ENCODE results near the gene TBCCD1. TPM values are rescaled to one million over a fixed set of nuclear protein-coding genes. Genes with fewer than 3 reads are reported as not detected.

The TBCCD1 gene
- total and polyA plus RNA-seq, 2 experiments from 2014 or later = 5.8 to 16.7 TPM

DNA sequence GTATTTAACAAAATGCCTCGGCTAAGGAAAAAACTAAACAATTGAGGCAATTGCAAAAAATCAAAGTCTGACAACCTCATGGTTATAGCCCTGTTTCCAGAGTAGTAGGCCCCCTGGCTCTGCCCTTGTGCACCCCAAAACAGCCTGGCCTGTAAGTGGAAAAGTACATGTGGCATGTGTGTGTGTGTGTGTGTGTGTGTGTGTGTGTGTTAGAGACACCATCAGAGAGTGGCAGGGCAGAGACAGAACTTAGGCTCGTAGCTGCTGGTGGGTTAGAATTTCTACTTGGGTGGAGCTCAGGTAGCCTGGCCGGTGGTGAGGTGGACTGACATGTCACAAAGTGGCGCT is 31.6 kb upstream of the TBCCD1 start:
- no peak overlapping the region for H3K4me2 ChIP-seq
- Mint-ChIP-seq H3K27ac (no peak overlapping the region), H3K4me1 (peaks cover 9% of the 10 kb centered on the region), H3K27me3 (ENCODE audit: insufficient read depth, low read depth, poor library complexity) (peaks cover 3% of the 10 kb centered on the region), H3K36me3 (ENCODE audit: low read depth) (no peaks in the 10 kb centered on the region), H3K4me3 (no peak overlapping the region), H3K9me3 (no peaks in the 10 kb centered on the region; the same call in 2 of the 3 replicates)
- no peak for DNase-seq (ENCODE audit: low spot score)
- no peak for TF ChIP-seq ETS1 (IDR thresholded peaks at IDR 0.05)
- TF ChIP-seq, protein P1, sequence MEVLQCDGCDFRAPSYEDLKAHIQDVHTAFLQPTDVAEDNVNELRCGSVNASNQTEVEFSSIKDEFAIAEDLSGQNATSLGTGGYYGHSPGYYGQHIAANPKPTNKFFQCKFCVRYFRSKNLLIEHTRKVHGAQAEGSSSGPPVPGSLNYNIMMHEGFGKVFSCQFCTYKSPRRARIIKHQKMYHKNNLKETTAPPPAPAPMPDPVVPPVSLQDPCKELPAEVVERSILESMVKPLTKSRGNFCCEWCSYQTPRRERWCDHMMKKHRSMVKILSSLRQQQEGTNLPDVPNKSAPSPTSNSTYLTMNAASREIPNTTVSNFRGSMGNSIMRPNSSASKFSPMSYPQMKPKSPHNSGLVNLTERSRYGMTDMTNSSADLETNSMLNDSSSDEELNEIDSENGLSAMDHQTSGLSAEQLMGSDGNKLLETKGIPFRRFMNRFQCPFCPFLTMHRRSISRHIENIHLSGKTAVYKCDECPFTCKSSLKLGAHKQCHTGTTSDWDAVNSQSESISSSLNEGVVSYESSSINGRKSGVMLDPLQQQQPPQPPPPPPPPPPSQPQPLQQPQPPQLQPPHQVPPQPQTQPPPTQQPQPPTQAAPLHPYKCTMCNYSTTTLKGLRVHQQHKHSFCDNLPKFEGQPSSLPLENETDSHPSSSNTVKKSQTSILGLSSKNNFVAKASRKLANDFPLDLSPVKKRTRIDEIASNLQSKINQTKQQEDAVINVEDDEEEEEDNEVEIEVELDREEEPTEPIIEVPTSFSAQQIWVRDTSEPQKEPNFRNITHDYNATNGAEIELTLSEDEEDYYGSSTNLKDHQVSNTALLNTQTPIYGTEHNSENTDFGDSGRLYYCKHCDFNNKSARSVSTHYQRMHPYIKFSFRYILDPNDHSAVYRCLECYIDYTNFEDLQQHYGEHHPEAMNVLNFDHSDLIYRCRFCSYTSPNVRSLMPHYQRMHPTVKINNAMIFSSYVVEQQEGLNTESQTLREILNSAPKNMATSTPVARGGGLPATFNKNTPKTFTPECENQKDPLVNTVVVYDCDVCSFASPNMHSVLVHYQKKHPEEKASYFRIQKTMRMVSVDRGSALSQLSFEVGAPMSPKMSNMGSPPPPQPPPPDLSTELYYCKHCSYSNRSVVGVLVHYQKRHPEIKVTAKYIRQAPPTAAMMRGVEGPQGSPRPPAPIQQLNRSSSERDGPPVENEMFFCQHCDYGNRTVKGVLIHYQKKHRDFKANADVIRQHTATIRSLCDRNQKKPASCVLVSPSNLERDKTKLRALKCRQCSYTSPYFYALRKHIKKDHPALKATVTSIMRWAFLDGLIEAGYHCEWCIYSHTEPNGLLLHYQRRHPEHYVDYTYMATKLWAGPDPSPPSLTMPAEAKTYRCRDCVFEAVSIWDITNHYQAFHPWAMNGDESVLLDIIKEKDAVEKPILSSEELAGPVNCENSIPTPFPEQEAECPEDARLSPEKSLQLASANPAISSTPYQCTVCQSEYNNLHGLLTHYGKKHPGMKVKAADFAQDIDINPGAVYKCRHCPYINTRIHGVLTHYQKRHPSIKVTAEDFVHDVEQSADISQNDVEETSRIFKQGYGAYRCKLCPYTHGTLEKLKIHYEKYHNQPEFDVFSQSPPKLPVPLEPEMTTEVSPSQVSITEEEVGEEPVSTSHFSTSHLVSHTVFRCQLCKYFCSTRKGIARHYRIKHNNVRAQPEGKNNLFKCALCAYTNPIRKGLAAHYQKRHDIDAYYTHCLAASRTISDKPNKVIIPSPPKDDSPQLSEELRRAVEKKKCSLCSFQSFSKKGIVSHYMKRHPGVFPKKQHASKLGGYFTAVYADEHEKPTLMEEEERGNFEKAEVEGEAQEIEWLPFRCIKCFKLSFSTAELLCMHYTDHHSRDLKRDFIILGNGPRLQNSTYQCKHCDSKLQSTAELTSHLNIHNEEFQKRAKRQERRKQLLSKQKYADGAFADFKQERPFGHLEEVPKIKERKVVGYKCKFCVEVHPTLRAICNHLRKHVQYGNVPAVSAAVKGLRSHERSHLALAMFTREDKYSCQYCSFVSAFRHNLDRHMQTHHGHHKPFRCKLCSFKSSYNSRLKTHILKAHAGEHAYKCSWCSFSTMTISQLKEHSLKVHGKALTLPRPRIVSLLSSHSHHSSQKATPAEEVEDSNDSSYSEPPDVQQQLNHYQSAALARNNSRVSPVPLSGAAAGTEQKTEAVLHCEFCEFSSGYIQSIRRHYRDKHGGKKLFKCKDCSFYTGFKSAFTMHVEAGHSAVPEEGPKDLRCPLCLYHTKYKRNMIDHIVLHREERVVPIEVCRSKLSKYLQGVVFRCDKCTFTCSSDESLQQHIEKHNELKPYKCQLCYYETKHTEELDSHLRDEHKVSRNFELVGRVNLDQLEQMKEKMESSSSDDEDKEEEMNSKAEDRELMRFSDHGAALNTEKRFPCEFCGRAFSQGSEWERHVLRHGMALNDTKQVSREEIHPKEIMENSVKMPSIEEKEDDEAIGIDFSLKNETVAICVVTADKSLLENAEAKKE (CRISPR knock-in tag; IDR thresholded peaks at IDR 0.05) = no peak
- TF ChIP-seq POLR2AphosphoS5 (IDR thresholded peaks at IDR 0.05; ENCODE audit: low read depth) = no peak
- TF ChIP-seq ZNF114 (CRISPR knock-in tag; IDR thresholded peaks at IDR 0.05) = no peak
- TF ChIP-seq EZH2 (IDR thresholded peaks at IDR 0.05; ENCODE audit: low read depth, unreplicated experiment) = no peak
- no peak for TF ChIP-seq CTCF (conservative IDR thresholded peaks at IDR 0.05; ENCODE audit: low read depth in 2 of 2)
- TF ChIP-seq JUNB (IDR thresholded peaks at IDR 0.05; ENCODE audit: unreplicated experiment) = no peak
- TF ChIP-seq EZH2phosphoT487 (IDR thresholded peaks at IDR 0.05; ENCODE audit: unreplicated experiment) = no peak
- TF ChIP-seq NANOG (IDR thresholded peaks at IDR 0.05; ENCODE audit: borderline replicate concordance) = no peak
- no peak overlapping the region for H2AFZ ChIP-seq
- H3K79me2 ChIP-seq (replicated peaks; ENCODE audit: insufficient read depth) = no peaks in the 10 kb centered on the region
- H3K27ac ChIP-seq (ENCODE audit: low read depth) = no peak overlapping the region
- H3K9me2 ChIP-seq (ENCODE audit: insufficient read depth) = no peaks in the 10 kb centered on the region
- H3K4me3 ChIP-seq = no peak overlapping the region
- no peaks in the 10 kb centered on the region for H3K27me3 ChIP-seq (ENCODE audit: insufficient read depth)
- H4K20me1 ChIP-seq (replicated peaks; ENCODE audit: insufficient read depth) = no peaks in the 10 kb centered on the region
- ATAC-seq = no peak
- H3K4me1 ChIP-seq (ENCODE audit: insufficient read depth) = no peaks in the 10 kb centered on the region
- no peaks in the 10 kb centered on the region for H3F3A ChIP-seq (replicated peaks; ENCODE audit: low read depth)
- H3K36me3 ChIP-seq (ENCODE audit: insufficient read depth) = no peaks in the 10 kb centered on the region

Data from GM23338 (cell line).